Esophagus squamous epithelium (tissue), 4 donors: ENCODE measurements around the gene PIGP.

Experiments used
- POLR2A ChIP-seq, 4 donors: fragments of 450-650 bp; IDR thresholded peaks; one replicate each; pipeline ENCODE4 v1.6.1; 2017; ENCODE audit warnings: antibody characterized with exemption in 4 of 4, mild to moderate bottlenecking in 4 of 4, moderate library complexity in 3 of 4
- TF ChIP-seq, protein P1 (sequence below), 6 experiments: fragments of 450-650 bp in 4 of 6; fragments of 200-600 bp in 2 of 6; sonication (generic) in 2 of 6; IDR thresholded peaks; one replicate each; pipeline ENCODE4 v1.5.1; 2016 to 2019; ENCODE audit warnings: antibody characterized with exemption in 6 of 6, mild to moderate bottlenecking in 4 of 6, moderate library complexity in 4 of 6

DNA sequence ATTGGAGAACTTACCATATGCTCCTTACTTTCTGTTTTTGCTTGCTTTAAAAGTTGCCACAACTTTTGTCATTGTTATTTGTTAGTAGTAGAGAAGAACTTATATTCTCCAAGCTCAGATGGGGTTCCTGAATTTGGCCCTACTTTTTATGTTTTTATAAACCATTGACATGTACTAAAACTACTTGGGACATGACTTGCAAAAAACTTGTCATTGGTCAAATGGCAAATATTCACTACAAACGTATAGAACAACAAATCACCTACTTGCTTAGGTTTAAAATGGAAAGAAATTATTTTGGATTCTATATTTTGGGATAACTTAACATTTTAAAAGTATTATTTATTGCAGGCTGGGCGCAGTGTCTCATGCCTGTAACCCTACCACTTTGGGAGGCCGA lies 32.7 kb downstream of the PIGP start:
- TF ChIP-seq, protein P1, sequence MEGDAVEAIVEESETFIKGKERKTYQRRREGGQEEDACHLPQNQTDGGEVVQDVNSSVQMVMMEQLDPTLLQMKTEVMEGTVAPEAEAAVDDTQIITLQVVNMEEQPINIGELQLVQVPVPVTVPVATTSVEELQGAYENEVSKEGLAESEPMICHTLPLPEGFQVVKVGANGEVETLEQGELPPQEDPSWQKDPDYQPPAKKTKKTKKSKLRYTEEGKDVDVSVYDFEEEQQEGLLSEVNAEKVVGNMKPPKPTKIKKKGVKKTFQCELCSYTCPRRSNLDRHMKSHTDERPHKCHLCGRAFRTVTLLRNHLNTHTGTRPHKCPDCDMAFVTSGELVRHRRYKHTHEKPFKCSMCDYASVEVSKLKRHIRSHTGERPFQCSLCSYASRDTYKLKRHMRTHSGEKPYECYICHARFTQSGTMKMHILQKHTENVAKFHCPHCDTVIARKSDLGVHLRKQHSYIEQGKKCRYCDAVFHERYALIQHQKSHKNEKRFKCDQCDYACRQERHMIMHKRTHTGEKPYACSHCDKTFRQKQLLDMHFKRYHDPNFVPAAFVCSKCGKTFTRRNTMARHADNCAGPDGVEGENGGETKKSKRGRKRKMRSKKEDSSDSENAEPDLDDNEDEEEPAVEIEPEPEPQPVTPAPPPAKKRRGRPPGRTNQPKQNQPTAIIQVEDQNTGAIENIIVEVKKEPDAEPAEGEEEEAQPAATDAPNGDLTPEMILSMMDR (IDR thresholded peaks at IDR 0.05): no peak
- no peak for TF ChIP-seq POLR2A (IDR thresholded peaks at IDR 0.05)
